NCI-H226 (cell line): ENCODE data around the gene NR5A2.

ENCODE experiments used
- DNase-seq: peaks from one replicate; pipeline ENCODE4 v3.0.0-alpha.2; 2015

The NR5A2 gene

GRCh38 chr1:200036619-200037270, 9.2 kb downstream of the NR5A2 start:
- no peak for DNase-seq

DNA sequence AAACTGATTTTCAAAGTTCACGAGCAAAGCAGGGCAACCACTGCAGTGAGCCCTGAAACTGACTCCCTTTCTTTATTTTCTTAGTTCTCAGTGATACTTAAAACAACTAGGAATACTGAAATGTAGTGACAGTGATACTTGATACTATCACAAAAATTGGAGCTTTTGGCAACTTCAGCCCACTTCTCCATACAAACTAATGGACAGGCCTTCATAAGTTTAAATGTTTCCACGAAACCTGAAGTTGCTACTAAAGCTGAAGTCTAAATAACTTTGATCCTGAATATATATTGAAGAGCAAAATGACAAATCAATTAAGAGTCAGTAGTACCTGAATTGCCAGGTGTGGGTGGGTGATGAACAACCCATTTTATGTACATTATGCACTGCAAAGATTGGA, 10.0 kb downstream of the NR5A2 start:
- no peak for DNase-seq

DNA sequence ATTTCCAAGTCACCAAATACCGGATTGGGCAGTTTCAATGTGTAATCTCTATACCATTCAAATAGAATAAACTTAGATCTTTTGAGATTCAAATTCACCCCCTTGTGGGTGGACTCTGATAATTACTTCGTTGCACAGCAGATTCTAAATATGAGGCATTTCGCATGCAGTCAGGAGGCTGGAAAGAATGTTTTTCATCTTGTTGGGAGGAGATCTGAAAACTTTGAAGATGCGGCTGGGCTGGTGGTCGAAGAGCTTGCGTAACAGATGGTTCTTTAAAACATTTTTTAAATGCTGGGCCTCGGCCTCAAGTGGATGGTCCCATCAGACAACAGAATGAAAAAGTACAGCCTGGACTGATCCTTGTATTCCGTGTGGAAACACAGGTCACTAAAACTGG, 10.4 kb downstream of the NR5A2 start:
- no peak for DNase-seq

GRCh38 chr1:200038325-200038980, 10.9 kb downstream of the NR5A2 start:
- DNase-seq, result no peak

DNA sequence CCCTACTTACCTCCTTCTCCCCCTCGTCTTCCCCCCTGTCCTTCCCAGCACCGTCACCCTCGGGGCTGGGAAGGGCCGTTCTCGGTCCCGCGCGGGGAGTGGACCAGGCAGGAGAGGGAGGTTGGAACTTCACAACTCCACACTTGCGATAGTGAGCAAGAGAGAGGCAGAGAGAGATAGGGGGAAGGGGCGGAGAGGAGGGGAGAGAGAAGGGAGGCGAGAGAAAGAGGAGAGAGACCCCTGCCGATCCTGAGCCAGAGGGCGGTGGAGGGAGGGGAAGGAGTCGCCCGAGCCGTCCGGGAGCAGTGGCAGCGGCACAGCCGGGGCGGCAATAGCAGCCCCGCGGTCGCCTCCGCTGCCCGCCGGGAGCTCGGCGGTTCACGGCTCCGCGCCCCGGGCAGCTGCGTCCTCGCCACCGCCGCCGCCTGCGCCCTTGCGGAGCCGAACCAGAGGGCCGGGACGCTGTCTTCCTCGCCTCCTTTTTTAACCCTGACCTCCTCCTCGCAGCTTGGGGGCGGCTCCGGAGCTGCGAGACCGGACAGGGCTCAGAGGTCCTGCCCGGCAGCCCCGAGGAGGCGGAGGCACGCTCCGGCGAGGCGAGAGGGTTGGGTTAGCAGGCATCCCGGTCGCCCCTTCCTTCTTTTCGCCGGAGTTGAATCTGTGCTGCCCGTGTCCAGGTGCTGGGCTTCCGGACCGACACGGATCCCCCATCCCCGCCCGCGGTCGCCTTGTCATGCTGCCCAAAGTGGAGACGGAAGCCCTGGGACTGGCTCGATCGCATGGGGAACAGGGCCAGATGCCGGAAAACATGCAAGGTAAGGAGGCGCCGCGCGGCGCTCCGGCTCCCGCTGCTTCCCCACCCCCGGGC, 11.7 kb downstream of the NR5A2 start:
- DNase-seq, result no peak

DNA sequence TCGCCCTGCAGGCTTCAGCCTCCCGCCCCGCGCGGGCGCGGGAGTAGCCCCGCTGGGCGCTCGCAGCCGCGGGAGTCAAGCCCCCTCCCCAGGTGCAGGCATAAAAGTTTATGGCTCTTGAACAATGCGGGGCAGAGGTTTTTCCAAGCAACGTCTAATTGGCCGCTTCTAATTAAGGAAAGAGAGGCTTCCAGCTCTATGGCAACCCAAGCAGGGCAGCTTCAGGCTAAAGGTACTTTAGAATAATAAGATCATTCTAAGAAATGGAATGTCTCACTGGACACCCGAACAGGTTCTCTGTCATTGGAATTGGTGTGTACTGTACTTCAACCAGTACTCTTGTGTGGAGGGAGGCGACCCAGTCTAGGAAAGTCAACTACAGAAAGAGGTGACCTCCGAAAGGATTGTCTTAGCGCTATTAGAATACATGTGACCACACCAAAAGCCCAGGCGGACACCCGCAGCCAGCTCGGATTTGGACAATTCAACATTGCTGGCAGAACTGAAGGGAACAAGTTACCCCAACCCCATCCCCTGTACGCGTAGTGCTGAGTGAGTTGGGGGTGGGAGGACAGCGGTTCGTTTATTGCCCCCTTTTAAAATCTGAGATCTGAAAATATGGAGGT, 12.5 kb downstream of the NR5A2 start:
- DNase-seq, result no peak

GRCh38 chr1:200040481-200041138, 13.1 kb downstream of the NR5A2 start:
- no peak for DNase-seq

GRCh38 chr1:200041337-200042118, 14.0 kb downstream of the NR5A2 start:
- no peak for DNase-seq

DNA sequence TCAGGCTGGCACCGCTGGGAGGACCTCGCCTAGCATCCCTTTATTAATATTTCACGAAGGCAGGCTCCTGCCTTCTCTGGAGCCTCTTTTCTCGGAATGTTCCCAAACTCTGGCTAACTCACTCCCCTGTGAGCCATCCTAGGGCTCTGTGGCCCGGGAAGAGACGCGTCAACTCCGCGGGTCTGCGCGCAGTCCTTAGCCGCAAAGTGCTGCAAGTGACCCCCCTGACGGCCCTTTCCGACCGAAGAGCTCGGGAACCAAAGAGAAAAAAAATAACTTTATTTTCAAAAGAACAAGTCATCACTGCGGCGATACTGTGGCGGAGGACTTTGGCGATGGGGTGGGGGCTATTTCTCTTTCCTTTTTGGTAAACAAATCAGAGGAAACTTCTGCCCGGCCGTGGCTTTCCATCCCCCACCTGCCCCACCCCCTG, 14.6 kb downstream of the NR5A2 start:
- DNase-seq, result no peak

- DNase-seq, result no peak
These were observed 15.2 kb downstream of the NR5A2 start for GRCh38 chr1:200042552-200043335.

- no peak for DNase-seq
These were observed 15.8 kb downstream of the NR5A2 start for GRCh38 chr1:200043336-200043668.

- no peak for DNase-seq
These were observed 18.6 kb downstream of the NR5A2 start for GRCh38 chr1:200046115-200046514.

DNA sequence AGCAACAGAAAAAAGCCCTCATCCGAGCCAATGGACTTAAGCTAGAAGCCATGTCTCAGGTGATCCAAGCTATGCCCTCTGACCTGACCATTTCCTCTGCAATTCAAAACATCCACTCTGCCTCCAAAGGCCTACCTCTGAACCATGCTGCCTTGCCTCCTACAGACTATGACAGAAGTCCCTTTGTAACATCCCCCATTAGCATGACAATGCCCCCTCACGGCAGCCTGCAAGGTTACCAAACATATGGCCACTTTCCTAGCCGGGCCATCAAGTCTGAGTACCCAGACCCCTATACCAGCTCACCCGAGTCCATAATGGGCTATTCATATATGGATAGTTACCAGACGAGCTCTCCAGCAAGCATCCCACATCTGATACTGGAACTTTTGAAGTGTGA, 20.7 kb downstream of the NR5A2 start:
- DNase-seq, result no peak

GRCh38 chr1:200049810-200050209, 22.3 kb downstream of the NR5A2 start:
- no peak for DNase-seq

- DNase-seq, result no peak
These were observed 24.1 kb downstream of the NR5A2 start for GRCh38 chr1:200051620-200052019.

DNA sequence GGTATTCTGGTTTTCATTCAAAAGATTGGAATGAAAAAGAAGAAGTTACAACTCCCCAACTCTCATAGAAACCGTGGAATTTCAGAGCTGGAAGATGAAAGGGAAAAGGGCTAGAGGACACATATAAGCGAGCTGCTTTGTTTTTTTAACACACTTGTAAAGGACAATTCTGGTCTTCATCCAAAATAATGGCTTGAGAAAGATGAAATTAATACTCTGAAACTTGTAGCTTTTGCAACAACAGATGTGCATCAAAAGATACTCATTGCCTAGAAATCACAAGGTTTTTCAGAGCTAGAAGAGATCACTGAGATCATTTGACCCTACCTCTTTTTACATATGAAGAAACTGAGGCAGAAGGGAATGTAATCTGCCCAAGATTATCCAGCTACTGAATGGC, 25.6 kb downstream of the NR5A2 start:
- no peak for DNase-seq

DNA sequence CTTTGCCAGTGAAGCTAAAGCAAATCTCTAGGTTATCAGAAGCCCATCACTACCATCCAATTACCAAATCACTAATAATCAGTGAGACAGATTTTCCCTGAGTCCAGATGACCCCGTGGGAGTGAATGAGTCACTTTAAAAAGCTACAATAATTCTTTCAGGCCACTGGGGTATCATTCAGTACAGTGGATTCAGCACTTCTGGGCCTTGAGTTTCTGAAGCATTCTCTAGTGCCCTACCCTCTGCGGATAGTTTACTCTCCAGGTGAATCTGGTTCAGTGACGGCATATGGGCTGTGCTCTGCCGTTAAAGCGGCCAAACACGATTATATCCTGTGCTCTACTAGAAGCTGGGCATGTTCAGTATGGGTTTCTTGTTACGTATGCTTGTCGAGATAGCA, 26.1 kb downstream of the NR5A2 start:
- DNase-seq, result no peak

GRCh38 chr1:200058341-200058740, 30.8 kb downstream of the NR5A2 start:
- no peak for DNase-seq

GRCh38 chr1:200062143-200062542, 34.6 kb downstream of the NR5A2 start:
- no peak for DNase-seq

DNA sequence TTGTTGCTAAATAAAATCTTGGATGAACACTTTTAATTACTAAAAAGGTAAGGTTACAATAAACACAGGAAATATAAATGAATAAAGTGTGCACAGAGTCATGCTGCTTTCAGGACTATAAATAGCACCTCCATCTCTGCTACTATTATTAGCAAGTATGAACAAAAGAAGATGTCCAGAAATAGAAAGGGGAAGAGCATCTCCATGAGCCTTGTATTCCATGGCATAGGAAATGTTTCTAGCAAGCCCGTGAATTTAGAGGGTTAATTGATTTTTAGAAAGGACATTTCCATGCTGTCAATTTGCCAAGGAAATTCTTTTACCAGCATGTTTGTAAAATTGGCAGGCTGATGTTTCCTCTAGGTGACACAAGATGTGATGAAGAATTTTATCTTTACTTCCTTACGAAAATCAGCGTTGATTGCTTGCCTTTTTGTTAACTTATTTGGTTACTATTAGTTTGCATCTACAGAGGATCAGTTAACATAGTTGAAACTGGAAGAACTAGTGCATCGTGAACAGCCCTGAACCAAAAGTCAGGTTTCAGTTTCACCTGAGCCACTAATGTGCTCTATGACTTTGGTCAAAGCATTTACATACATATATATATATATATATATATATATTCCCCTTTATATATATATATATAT, 45.3 kb downstream of the NR5A2 start:
- DNase-seq, result no peak

- DNase-seq, result no peak
These were observed 45.8 kb downstream of the NR5A2 start for GRCh38 chr1:200073286-200073637.
